GM13977 (cell line): ENCODE measurements around the gene SLC6A11.

ENCODE experiments used
- DNase-seq: peaks from one replicate; pipeline ENCODE4 v3.0.0; 2012; ENCODE audit warnings: low spot score
- CTCF ChIP-seq: IDR thresholded peaks from 2 replicates; pipeline ENCODE4 v1.5.1; 2012; ENCODE audit warnings: mild to moderate bottlenecking, control low read depth; ENCODE audit not compliant: insufficient read depth; ENCODE audit errors: extremely low read depth, missing control alignments
- in situ Hi-C: fragments of 300-500 bp; cut with MboI; formaldehyde crosslinking; loops from one replicate; pipeline ENCODE4 v1.12.0; 2022; ENCODE audit warnings: low sequenced_read_pairs, low pct_unique_long_range_greater_than_20kb, mixed read lengths, inconsistent platforms; ENCODE audit not compliant: unreplicated experiment

Gene SLC6A11

GRCh38 chr3:10935846-10936631 is 120.0 kb downstream of the SLC6A11 start:
- no peak for DNase-seq
- no peak for TF ChIP-seq CTCF
- in situ Hi-C loops, result no loop called here

GRCh38 chr3:10936686-10937085 is 120.7 kb downstream of the SLC6A11 start:
- no peak for TF ChIP-seq CTCF
- in situ Hi-C loops, result no loop called here
- DNase-seq, result no peak

- DNase-seq, result no peak
- no peak for TF ChIP-seq CTCF
- in situ Hi-C loops, result no loop called here
Observed at GRCh38 chr3:10937141-10937825, 121.3 kb downstream of the SLC6A11 start.

- no peak for DNase-seq
- in situ Hi-C loops, result no loop called here
- TF ChIP-seq CTCF, result no peak
Observed at GRCh38 chr3:10939556-10939955, 123.5 kb downstream of the SLC6A11 start.

GRCh38 chr3:10940106-10940505 is 124.1 kb downstream of the SLC6A11 start:
- no peak for DNase-seq
- TF ChIP-seq CTCF, result no peak
- in situ Hi-C loops, result no loop called here

- no peak for DNase-seq
- TF ChIP-seq CTCF, result peak; percentile 60
- in situ Hi-C loops, result no loop called here
Observed at GRCh38 chr3:10941972-10942371, 125.9 kb downstream of the SLC6A11 start.
